Measurements from ENCODE around the gene ATE1. TPM values are rescaled to one million over a fixed set of nuclear protein-coding genes. Genes with fewer than 3 reads are reported as not detected.

The ATE1 gene
- total RNA-seq, 2 donors from 2014 or later = 31.0 to 62.0 TPM

DNA sequence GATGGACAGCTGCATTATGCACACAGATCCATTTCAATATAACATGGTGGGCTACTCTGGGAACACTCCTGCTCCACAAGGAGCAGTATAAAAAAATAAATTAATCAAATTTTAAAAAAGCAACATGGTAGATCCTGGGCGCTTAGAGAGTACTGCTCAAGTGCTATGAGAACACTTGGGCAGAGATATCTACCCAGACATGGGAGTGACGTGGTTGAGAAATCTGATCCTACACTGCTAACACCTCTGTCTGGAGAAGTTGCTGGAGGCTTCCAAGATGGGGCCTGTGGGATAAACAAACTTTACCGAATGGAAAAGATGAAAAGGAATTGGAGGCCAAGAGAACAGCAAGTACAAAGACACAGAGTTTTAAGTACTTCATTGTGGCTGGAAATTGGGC lies 38.2 kb upstream of the ATE1 start:
- no peak for DNase-seq (ENCODE audit: low spot score)
- Histone ChIP-seq H3K27me3 (no peaks in the 10 kb centered on the region), H3K9me3 (no peaks in the 10 kb centered on the region), H3K4me3 (no peak overlapping the region), H3K36me3 (peaks cover 70% of the 10 kb centered on the region), H3K27ac (no peak overlapping the region), H3K4me1 (no peaks in the 10 kb centered on the region)
- TF ChIP-seq CTCF (IDR thresholded peaks at IDR 0.05) = no peak

DNA sequence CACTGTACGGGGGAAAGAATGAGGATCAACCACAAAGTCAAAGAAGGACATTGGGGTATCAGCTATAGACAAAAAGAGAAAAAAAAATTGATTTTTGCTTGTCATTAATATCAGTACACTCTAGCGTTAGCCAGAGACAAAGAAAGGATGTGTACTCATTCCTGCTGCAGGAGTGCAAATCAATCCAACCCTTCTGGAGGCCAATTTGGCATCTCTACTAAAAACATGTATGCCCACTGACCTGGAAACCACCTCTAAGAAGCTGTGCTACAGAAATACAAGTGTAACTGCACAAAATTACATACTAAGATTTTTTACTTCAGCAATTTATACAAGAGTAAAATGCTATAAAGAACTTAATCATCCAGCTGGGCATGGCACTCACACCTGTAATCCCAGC lies 33.6 kb upstream of the ATE1 start:
- no peak for TF ChIP-seq CTCF (IDR thresholded peaks at IDR 0.05)
- Histone ChIP-seq H3K36me3 (peaks cover 54% of the 10 kb centered on the region), H3K9me3 (no peaks in the 10 kb centered on the region), H3K27me3 (no peaks in the 10 kb centered on the region), H3K4me1 (no peaks in the 10 kb centered on the region), H3K27ac (no peak overlapping the region), H3K4me3 (no peak overlapping the region)
- DNase-seq (ENCODE audit: low spot score) = no peak

DNA sequence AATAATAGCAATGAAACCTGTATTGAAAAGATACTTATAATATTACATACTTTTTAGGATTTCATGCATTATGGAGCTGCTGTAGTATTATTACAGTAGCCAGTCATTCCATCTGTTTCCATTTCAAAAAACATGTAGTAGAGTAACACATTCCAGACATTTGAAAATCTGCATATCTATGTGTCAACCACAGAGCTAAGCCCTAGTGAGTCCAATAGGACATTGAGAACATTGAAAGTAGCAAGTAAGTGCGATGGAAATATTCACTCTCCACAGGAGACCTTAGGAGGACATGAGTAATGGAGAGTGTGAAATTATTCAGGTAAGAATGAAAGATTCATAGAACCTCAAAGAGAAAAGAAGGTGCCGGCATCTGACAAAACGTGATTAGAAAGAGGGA lies 31.8 kb upstream of the ATE1 start:
- no peak for DNase-seq (ENCODE audit: low spot score)
- Histone ChIP-seq H3K27me3 (no peaks in the 10 kb centered on the region), H3K4me1 (no peaks in the 10 kb centered on the region), H3K36me3 (peaks cover 45% of the 10 kb centered on the region), H3K27ac (no peak overlapping the region), H3K9me3 (no peaks in the 10 kb centered on the region), H3K4me3 (no peak overlapping the region)
- TF ChIP-seq CTCF (IDR thresholded peaks at IDR 0.05) = no peak

DNA sequence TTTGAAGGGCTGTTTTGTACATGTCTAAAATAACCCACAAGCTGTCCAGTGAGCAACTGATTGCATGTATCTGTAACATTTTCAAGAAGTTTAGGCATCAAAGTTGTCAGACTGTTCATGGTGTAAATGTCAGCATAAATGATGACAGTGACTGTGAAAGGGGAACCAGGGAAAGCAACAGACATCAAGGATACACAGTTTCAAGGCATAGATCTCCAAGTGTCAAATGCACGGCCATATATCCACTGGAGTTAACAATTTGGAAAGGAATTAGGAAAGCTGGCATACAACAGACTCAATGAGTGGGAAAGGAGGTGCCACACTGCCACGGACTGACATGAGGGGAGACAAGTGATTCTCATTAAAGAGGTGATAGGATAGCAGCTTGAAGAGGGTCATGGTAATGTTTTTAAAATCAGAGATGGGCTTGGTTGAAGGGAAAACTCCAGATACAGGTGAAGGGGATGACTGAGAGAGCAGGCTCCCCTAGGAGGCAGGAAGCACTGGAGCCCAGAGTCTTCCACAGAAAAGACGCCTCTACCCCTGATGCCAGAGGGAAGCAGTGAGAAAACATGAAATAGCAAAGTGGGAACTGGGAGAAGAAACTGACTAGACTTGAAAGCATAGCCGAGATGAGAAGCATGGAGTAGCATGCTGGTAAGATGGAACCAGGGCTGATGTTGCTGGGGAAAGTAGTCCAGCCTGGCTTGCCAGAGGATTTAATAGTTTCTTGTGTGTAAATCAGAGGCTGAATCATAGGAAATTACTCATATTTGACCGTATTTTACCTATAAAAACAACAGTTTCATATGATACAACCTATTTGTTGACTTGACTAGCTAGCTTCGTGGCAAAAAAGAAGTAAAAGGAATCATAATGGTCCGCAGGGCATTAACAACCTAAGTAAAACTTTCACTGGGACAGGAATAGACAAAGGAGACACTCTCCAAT lies 28.6 kb upstream of the ATE1 start:
- no peaks in the 10 kb centered on the region for H3K27me3 ChIP-seq
- no peak for TF ChIP-seq CTCF (IDR thresholded peaks at IDR 0.05)
- no peaks in the 10 kb centered on the region for H3K4me1 ChIP-seq
- H3K27ac ChIP-seq = no peak overlapping the region
- H3K36me3 ChIP-seq = peaks cover 38% of the 10 kb centered on the region
- DNase-seq (ENCODE audit: low spot score) = no peak
- H3K4me3 ChIP-seq = no peak overlapping the region
- H3K9me3 ChIP-seq = no peaks in the 10 kb centered on the region

GRCh38 chr10:121952226-121952625 lies 24.4 kb upstream of the ATE1 start:
- no peak for TF ChIP-seq CTCF (IDR thresholded peaks at IDR 0.05)
- no peak overlapping the region for H3K4me3 ChIP-seq
- no peaks in the 10 kb centered on the region for H3K9me3 ChIP-seq
- no peaks in the 10 kb centered on the region for H3K27me3 ChIP-seq
- no peaks in the 10 kb centered on the region for H3K4me1 ChIP-seq
- H3K36me3 ChIP-seq = peaks cover 17% of the 10 kb centered on the region
- DNase-seq (ENCODE audit: low spot score) = no peak
- H3K27ac ChIP-seq = no peak overlapping the region

All from right atrium auricular region (tissue), 2 donors.